Left lung (tissue), 10 donors: ENCODE measurements around the gene SLC17A7. TPM values are rescaled to one million over a fixed set of nuclear protein-coding genes. Genes with fewer than 3 reads are reported as not detected.
A peak's percentile ranks its signal among the peaks of the same experiment; 100 is the strongest.
"Not testable (repeated sequence)": the region's sequence is repeated elsewhere in the genome, so short reads cannot be mapped to it uniquely, and the experiment has no call there.

Experiments used
- ATAC-seq: fragments of 200-7000 bp; cut with Tn5 transposase; one replicate; pipeline ENCODE4 v1.9.1; 2020; ENCODE audit warnings: moderate library complexity
- DNase-seq, 4 donors: peaks; one replicate each; pipeline ENCODE4 v3.0.0-alpha.2; 2013 to 2020
- H3K27ac ChIP-seq, 2 donors: fragments of 200-600 bp; sonication (generic) in 1 of 2; one replicate each; pipeline versions ENCODE4 v1.5.0 to v1.8.0; 2020 to 2021
- H3K27me3 ChIP-seq, 2 donors: fragments of 200-600 bp; sonication (generic) in 1 of 2; one replicate each; pipeline versions ENCODE4 v1.5.0 to v1.8.0; 2020 to 2021
- H3K36me3 ChIP-seq, 2 donors: fragments of 200-600 bp; sonication (generic) in 1 of 2; one replicate each; pipeline versions ENCODE4 v1.5.0 to v1.8.0; 2020 to 2021
- H3K4me1 ChIP-seq, 2 donors: fragments of 200-600 bp; one replicate each; pipeline ENCODE4 v1.8.0; 2021
- H3K4me3 ChIP-seq, 2 donors: fragments of 200-600 bp; sonication (generic) in 1 of 2; one replicate each; pipeline versions ENCODE4 v1.5.0 to v1.8.0; 2020 to 2021; ENCODE audit warnings: mild to moderate bottlenecking in 1 of 2
- H3K9me3 ChIP-seq, 2 donors: fragments of 200-600 bp; sonication (generic) in 1 of 2; one replicate each; pipeline versions ENCODE4 v1.5.0 to v1.8.0; 2020 to 2021
- intact Hi-C, 2 donors: fragments of 100-400 bp; cut with DNase I; formaldehyde crosslinking; loops; one replicate each; pipeline versions ENCODE4 v1.11.2 to v1.14.2; 2022
- polyA plus RNA-seq, 6 donors: library from polyadenylated mRNA; unstranded; fragments of 120-200 nt; gene quantifications; one replicate each; pipeline ENCODE4 v1.2.1, GENCODE V29; 2013; ENCODE audit not compliant: insufficient read length in 6 of 6
- total RNA-seq, 2 donors: library from RNA; stranded (reverse); fragmentation: NEBNext Ultra II Directional; extraction: Animal tissue kit (Norgen Biotek cat#: 25700); gene quantifications; one replicate each; pipeline ENCODE4 v1.2.1, GENCODE V29; 2021
- TF ChIP-seq, protein P1 (sequence below), 2 donors: fragments of 200-600 bp; sonication (generic) in 1 of 2; IDR thresholded peaks; one replicate each; pipeline versions ENCODE4 v1.5.0 to v1.8.0; 2021; ENCODE audit warnings: antibody characterized with exemption in 2 of 2
- donor health status: DM: no; HTN: yes; CAD: no.
- donor health status: DM: no; HTN: no; CAD: no.

Gene SLC17A7
- total and polyA plus RNA-seq, 8 donors: 0.21 to 0.70 (median 0.33) TPM

DNA sequence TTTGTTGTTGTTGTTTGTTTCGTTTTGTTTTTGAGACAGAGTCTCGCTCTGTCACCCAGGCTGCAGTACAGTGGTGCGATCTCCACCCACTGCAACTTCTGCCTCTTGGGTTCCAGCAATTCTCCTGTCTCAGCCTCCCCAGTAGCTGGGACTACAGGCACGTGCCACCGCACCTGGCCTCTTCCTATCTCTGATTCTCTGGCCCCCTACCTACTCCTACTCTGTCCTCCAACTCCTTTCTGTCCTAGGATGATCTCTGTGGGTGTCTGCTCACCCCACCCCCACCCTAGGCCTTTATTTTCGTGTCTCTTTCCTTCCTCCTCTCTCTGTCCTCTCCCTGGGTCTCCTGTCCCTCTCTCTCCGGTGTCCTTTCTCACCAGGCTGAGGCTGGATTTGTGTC is 9.1 kb upstream of the SLC17A7 start:
- TF ChIP-seq, protein P1, sequence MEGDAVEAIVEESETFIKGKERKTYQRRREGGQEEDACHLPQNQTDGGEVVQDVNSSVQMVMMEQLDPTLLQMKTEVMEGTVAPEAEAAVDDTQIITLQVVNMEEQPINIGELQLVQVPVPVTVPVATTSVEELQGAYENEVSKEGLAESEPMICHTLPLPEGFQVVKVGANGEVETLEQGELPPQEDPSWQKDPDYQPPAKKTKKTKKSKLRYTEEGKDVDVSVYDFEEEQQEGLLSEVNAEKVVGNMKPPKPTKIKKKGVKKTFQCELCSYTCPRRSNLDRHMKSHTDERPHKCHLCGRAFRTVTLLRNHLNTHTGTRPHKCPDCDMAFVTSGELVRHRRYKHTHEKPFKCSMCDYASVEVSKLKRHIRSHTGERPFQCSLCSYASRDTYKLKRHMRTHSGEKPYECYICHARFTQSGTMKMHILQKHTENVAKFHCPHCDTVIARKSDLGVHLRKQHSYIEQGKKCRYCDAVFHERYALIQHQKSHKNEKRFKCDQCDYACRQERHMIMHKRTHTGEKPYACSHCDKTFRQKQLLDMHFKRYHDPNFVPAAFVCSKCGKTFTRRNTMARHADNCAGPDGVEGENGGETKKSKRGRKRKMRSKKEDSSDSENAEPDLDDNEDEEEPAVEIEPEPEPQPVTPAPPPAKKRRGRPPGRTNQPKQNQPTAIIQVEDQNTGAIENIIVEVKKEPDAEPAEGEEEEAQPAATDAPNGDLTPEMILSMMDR (IDR thresholded peaks at IDR 0.05): no peak
- no peak for ATAC-seq
- no peak for DNase-seq
- Histone ChIP-seq H3K9me3 (no peaks in the 10 kb centered on the region), H3K4me1 (peaks cover 0 to 37% of the 10 kb centered on the region in 2 donors), H3K36me3 (peaks cover 0 to 34% of the 10 kb centered on the region in 2 donors), H3K27me3 (no peaks in the 10 kb centered on the region), H3K27ac (no peak overlapping the region), H3K4me3 (peak overlapping the region in 1 of 2 donors; percentile 79)
- intact Hi-C loops: no loop called here

DNA sequence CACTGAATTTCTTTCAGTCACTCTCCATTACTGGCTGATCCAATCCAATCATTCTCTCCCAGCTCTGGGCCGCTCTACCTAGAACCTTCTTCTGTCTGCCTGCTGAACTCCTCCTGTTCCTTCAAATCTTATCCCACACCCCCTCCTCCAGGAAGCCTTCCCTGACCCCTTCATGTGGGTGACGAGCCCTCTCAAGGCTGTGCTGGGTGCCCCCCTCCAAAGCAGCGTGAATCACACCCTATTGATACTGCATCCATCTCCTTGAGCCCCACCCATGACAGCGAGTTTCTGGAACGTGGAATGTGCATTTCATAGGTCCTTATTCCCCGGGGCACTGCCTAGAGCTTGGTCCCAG is 7.1 kb upstream of the SLC17A7 start:
- Histone ChIP-seq H3K9me3 (no peaks in the 10 kb centered on the region), H3K27me3 (no peaks in the 10 kb centered on the region), H3K27ac (no peak overlapping the region), H3K4me1 (peaks cover 0 to 41% of the 10 kb centered on the region in 2 donors), H3K4me3 (no peak overlapping the region), H3K36me3 (peaks cover 0 to 34% of the 10 kb centered on the region in 2 donors)
- TF ChIP-seq, protein P1 (IDR thresholded peaks at IDR 0.05): no peak
- ATAC-seq: no peak
- no peak for DNase-seq
- intact Hi-C loops: no loop called here

DNA sequence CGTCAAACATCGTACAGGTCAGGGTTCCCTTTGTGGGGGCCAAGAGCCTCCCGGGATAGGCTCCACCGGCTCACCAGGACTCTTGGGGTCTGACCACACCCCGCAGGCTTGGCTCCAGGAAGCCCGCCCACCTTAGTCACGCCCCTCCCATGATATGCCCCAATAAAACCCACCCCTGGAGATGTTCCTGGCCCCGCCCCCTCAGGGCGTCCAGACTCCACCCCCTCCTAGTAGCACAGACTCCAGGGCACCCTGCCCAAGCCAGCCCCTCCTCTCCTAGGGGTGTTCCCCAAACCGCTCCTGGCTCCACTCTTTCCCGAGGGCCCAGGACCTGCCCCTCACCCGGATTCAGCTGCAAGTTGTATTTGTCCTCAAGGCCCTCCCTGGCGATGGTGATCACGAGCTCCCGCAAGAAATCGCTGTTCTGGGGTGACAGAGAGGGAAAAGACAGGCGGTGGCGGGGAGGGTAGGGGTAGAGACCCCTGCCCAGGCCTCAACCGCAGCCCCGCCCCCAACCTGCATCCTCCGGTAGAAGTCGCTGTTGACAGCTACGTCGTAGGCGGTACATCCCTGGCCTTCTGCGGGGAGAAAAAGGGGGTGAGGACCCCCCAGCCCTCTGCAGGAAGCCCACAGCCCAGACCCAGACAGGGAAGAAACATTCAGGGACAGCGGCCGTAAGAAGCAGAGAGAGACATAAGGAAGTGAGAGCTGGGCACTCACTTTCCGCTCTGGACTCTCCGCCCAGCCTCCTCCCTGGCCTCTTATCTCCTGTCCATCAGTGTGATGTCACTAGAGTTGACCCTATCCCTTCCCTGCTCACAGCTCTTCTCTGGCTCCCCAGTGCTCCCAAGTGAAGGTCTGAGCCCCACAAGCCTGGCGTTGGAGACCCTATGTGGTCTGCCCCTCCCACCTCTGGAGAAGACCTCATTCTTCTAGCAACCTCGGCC is 6.4 kb upstream of the SLC17A7 start:
- Histone ChIP-seq H3K9me3 (no peaks in the 10 kb centered on the region), H3K4me3 (no peak overlapping the region), H3K27me3 (peaks cover 0 to under 1% of the 10 kb centered on the region in 2 donors), H3K27ac (no peak overlapping the region), H3K4me1 (peaks cover 0 to 40% of the 10 kb centered on the region in 2 donors), H3K36me3 (peaks cover 0 to 34% of the 10 kb centered on the region in 2 donors)
- DNase-seq: no peak
- intact Hi-C loops: no loop called here
- TF ChIP-seq, protein P1 (IDR thresholded peaks at IDR 0.05): no peak
- ATAC-seq: no peak

DNA sequence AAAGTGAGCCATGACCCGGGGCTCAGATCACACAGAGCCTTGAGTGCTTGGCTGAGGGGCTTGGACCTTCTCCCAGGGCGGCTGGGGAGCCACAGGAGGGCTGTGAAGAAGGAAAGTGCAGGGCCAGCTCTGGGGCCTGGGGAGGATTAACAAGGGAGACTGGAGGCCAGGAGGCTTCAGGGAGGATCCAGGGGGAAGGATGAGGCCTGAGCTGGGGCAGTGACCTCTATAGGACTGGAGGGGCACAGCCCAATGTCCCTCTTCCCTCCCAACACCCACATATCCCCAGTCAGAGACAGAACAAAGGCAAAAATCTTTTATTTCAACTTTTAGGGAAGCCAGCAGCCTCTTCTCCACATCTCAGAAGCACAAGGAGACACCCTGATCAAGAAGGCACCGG is 4.7 kb upstream of the SLC17A7 start:
- Histone ChIP-seq H3K27me3 (peaks cover 8 to 18% of the 10 kb centered on the region in 2 donors), H3K36me3 (peaks cover 0 to 34% of the 10 kb centered on the region in 2 donors), H3K4me3 (no peak overlapping the region), H3K9me3 (no peaks in the 10 kb centered on the region), H3K4me1 (peaks cover 0 to 46% of the 10 kb centered on the region in 2 donors), H3K27ac (no peak overlapping the region)
- DNase-seq (no peak), ATAC-seq (no peak)
- intact Hi-C loops: no loop called here
- TF ChIP-seq, protein P1 (IDR thresholded peaks at IDR 0.05): no peak

DNA sequence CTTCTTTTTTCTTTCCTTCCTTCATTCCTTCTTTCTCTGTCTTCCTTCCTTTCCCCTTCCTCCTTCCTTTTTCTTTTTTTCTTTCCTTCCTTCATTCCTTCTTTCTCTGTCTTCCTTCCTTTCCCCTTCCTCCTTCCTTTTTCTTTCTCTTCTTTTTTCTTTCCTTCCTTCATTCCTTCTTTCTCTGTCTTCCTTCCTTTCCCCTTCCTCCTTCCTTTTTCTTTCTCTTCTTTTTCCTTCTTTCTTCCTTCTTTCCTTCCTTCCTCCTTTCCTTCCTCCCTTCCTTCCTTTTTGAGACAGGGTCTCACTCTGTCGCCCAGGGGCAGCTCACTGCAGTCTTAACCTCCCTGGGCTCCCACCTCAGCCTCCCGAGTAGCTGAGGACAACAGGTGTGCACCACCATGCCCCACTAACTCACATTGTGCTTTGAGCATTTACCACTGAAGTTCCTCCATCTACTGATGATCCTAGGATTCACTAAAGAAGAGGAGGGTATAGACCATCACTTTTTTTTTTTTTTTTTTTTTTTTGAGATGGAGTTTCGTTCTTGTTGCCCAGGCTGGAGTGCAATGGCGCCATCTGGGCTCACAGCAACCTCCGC is 2.9 kb upstream of the SLC17A7 start:
- peak in 1 of 4 donors; percentile 15 for DNase-seq
- Histone ChIP-seq H3K36me3 (peaks cover 0 to 31% of the 10 kb centered on the region in 2 donors), H3K27me3 (peaks cover 24 to 36% of the 10 kb centered on the region in 2 donors), H3K4me1 (peaks cover 0 to 34% of the 10 kb centered on the region in 2 donors)
- intact Hi-C loops: loop anchor here in 1 of 2 donors (5.0 kb wide), 1 partner anchor 52 kb away; no protein-coding TSS in a partner anchor
- not testable (repeated sequence) for ATAC-seq, H3K4me3 ChIP-seq, H3K27ac ChIP-seq, H3K9me3 ChIP-seq
